H9 (cell line): ENCODE results near the gene NTMT1. TPM values are rescaled to one million over a fixed set of nuclear protein-coding genes. Genes with fewer than 3 reads are reported as not detected.

Experiments
- DNase-seq: peaks from one replicate; pipeline ENCODE4 v3.0.0-alpha.2; 2017
- H2AFZ ChIP-seq: one replicate; pipeline ENCODE4 v1.6.1; 2013; ENCODE audit warnings: mild to moderate bottlenecking, low read length, control low read depth, moderate library complexity
- H2AK5ac ChIP-seq: 2 replicates; pipeline ENCODE4 v1.6.1; 2013; ENCODE audit warnings: low read length, control low read depth, mixed read lengths; ENCODE audit not compliant: insufficient read length
- H2BK120ac ChIP-seq: one replicate; pipeline ENCODE4 v1.6.1; 2013; ENCODE audit warnings: low read depth, mild to moderate bottlenecking, low read length, control low read depth, inconsistent platforms; ENCODE audit not compliant: poor library complexity, severe bottlenecking
- H2BK12ac ChIP-seq: 2 replicates; pipeline ENCODE4 v1.6.1; 2013; ENCODE audit warnings: low read length, control low read depth, mixed read lengths, low read depth; ENCODE audit not compliant: insufficient read length
- H2BK15ac ChIP-seq: 2 replicates; pipeline ENCODE4 v1.6.1; 2013; ENCODE audit warnings: low read depth, low read length, control low read depth
- H2BK20ac ChIP-seq: one replicate; pipeline ENCODE4 v1.6.1; 2013; ENCODE audit warnings: low read depth, mild to moderate bottlenecking, low read length, control low read depth, inconsistent platforms; ENCODE audit not compliant: poor library complexity, severe bottlenecking
- H2BK5ac ChIP-seq: 2 replicates; pipeline ENCODE4 v1.6.1; 2013; ENCODE audit warnings: low read length, control low read depth, mixed read lengths; ENCODE audit not compliant: insufficient read length
- H3K14ac ChIP-seq: 2 replicates; pipeline ENCODE4 v1.6.1; 2013; ENCODE audit warnings: low read length, control low read depth; ENCODE audit not compliant: insufficient read depth
- H3K18ac ChIP-seq: 2 replicates; pipeline ENCODE4 v1.6.1; 2013; ENCODE audit warnings: low read depth, mild to moderate bottlenecking, mixed read lengths, low read length, control low read depth; ENCODE audit not compliant: insufficient read length
- H3K23ac ChIP-seq: 2 replicates; pipeline ENCODE4 v1.6.1; 2013; ENCODE audit warnings: low read length, control low read depth, mixed read lengths, low read depth; ENCODE audit not compliant: insufficient read length
- H3K23me2 ChIP-seq: 2 replicates; pipeline ENCODE4 v1.6.1; 2013; ENCODE audit warnings: low read depth, mild to moderate bottlenecking, mixed read lengths, low read length, control low read depth; ENCODE audit not compliant: insufficient read length, poor library complexity, severe bottlenecking
- H3K27ac ChIP-seq: 2 replicates; pipeline ENCODE4 v1.5.1; 2013; ENCODE audit warnings: low read length, control low read depth, mixed read lengths, low read depth; ENCODE audit not compliant: insufficient read length
- H3K27me3 ChIP-seq: 2 replicates; pipeline ENCODE4 v1.6.1; 2013; ENCODE audit warnings: low read length, control low read depth, inconsistent platforms; ENCODE audit not compliant: insufficient read depth
- H3K4ac ChIP-seq: 2 replicates; pipeline ENCODE4 v1.6.1; 2013; ENCODE audit warnings: low read depth, mild to moderate bottlenecking, control low read depth, inconsistent platforms, low read length, moderate library complexity
- H3K4me1 ChIP-seq: 2 replicates; pipeline ENCODE4 v1.6.1; 2013; ENCODE audit warnings: low read length, control low read depth, inconsistent platforms; ENCODE audit not compliant: insufficient read depth
- H3K4me2 ChIP-seq: 2 replicates; pipeline ENCODE4 v1.6.1; 2013; ENCODE audit warnings: low read length, control low read depth, mixed read lengths; ENCODE audit not compliant: insufficient read length, insufficient read depth
- H3K56ac ChIP-seq: 2 replicates; pipeline ENCODE4 v1.6.1; 2013; ENCODE audit warnings: low read depth, mild to moderate bottlenecking, mixed read lengths, low read length, control low read depth; ENCODE audit not compliant: insufficient read length
- H3K79me1 ChIP-seq: 2 replicates; pipeline ENCODE4 v1.6.1; 2013; ENCODE audit warnings: low read depth, mild to moderate bottlenecking, moderate library complexity, low read length, control low read depth, inconsistent platforms; ENCODE audit not compliant: insufficient read depth, poor library complexity, severe bottlenecking
- H3K79me2 ChIP-seq: 2 replicates; pipeline ENCODE4 v1.6.1; 2013; ENCODE audit warnings: low read length, control low read depth, inconsistent platforms; ENCODE audit not compliant: insufficient read depth
- H3K9ac ChIP-seq: 2 replicates; pipeline ENCODE4 v1.6.1; 2013; ENCODE audit warnings: low read length, control low read depth, mixed read lengths; ENCODE audit not compliant: insufficient read length; ENCODE audit errors: extremely low read depth
- H3K9me3 ChIP-seq: one replicate; pipeline ENCODE4 v1.6.1; 2013; ENCODE audit warnings: low read depth, low read length, inconsistent platforms; ENCODE audit not compliant: control insufficient read depth
- H3T11ph ChIP-seq: one replicate; pipeline ENCODE4 v1.6.1; 2013; ENCODE audit warnings: mild to moderate bottlenecking, low read length, control low read depth, inconsistent platforms
- H4K20me1 ChIP-seq: one replicate; pipeline ENCODE4 v1.6.1; 2013; ENCODE audit not compliant: control insufficient read depth, insufficient read length, insufficient read depth
- H4K5ac ChIP-seq: 2 replicates; pipeline ENCODE4 v1.6.1; 2013; ENCODE audit warnings: low read depth, mild to moderate bottlenecking, mixed read lengths, low read length, control low read depth; ENCODE audit not compliant: insufficient read length
- H4K8ac ChIP-seq: replicated peaks from 2 replicates; pipeline ENCODE4 v1.6.1; 2013; ENCODE audit warnings: low read length, control low read depth, mixed read lengths, low read depth; ENCODE audit not compliant: insufficient read length
- H4K91ac ChIP-seq: 2 replicates; pipeline ENCODE4 v1.6.1; 2013; ENCODE audit warnings: low read depth, mild to moderate bottlenecking, moderate library complexity, mixed read lengths, low read length, control low read depth; ENCODE audit not compliant: insufficient read length
- H3K27ac Mint-ChIP-seq, 3 experiments: 2 replicates in 2 of 3; 3 replicates in 1 of 3; pipeline ENCODE4 v1.8.0; 2020 to 2021; ENCODE audit warnings: mixed read lengths in 3 of 3, mild to moderate bottlenecking in 1 of 3, moderate library complexity in 1 of 3
- H3K27me3 Mint-ChIP-seq: 2 replicates; pipeline ENCODE4 v1.8.0; 2021; ENCODE audit warnings: low read depth, mild to moderate bottlenecking, moderate library complexity, mixed read lengths
- H3K36me3 Mint-ChIP-seq, 3 experiments: 2 replicates in 2 of 3; 3 replicates in 1 of 3; pipeline ENCODE4 v1.8.0; 2020 to 2021; ENCODE audit warnings: low read depth in 3 of 3, mixed read lengths in 3 of 3; ENCODE audit not compliant: insufficient read depth in 1 of 3
- H3K4me1 Mint-ChIP-seq, 2 experiments: 2 replicates each; pipeline ENCODE4 v1.8.0; 2020; ENCODE audit warnings: mixed read lengths in 2 of 2
- H3K4me3 Mint-ChIP-seq, 2 experiments: 2 replicates in 1 of 2; 3 replicates in 1 of 2; pipeline ENCODE4 v1.8.0; 2020 to 2021; ENCODE audit warnings: mild to moderate bottlenecking in 2 of 2, mixed read lengths in 2 of 2, moderate library complexity in 1 of 2
- H3K9me3 Mint-ChIP-seq, 2 experiments: 2 replicates in 1 of 2; 3 replicates in 1 of 2; pipeline ENCODE4 v1.8.0; 2020; ENCODE audit warnings: mild to moderate bottlenecking in 2 of 2, mixed read lengths in 2 of 2, moderate library complexity in 1 of 2
- WGBS: extraction: QIAGEN DNeasy Blood & Tissue Kit; methylation state at CpG from one replicate; pipeline ENCODE4 v1.1.7; 2013; ENCODE audit warnings: missing lambda C conversion rate, low lambda C conversion rate, mixed read lengths; ENCODE audit not compliant: insufficient read length; ENCODE audit errors: extremely low coverage; 5-methylcytosine and 5-hydroxymethylcytosine counted together
- total RNA-seq: library from RNA; stranded (reverse); gene quantifications from 2 replicates; pipeline ENCODE4 v1.2.1, GENCODE V29; 2021
- TF ChIP-seq, protein P1 (sequence below): fragments of 200-600 bp; sonication (generic); conservative IDR thresholded peaks from 3 replicates; pipeline ENCODE4 v1.8.0; 2021; ENCODE audit warnings: antibody characterized with exemption, mild to moderate bottlenecking

Gene NTMT1
- total RNA-seq, 1 experiment from 2014 or later: 57.9 TPM

GRCh38 chr9:129643706-129644105 lies 17.7 kb downstream of the NTMT1 start:
- H3K9ac ChIP-seq: no peak overlapping the region
- no peaks in the 10 kb centered on the region; the same call in 1 of the 2 replicates for H3K27me3 Mint-ChIP-seq
- H4K91ac ChIP-seq: no peak overlapping the region
- H3K9me3 Mint-ChIP-seq: no peaks in the 10 kb centered on the region; a peak in 2 of 5 replicates
- no peak overlapping the region for H3K56ac ChIP-seq
- no peak overlapping the region for H4K8ac ChIP-seq
- no peak overlapping the region for H3K18ac ChIP-seq
- H3K4me1 Mint-ChIP-seq: peaks cover 7 to 17% of the 10 kb centered on the region in 2 experiments
- no peak overlapping the region for H3T11ph ChIP-seq
- H3K27ac Mint-ChIP-seq: no peak overlapping the region
- no peak overlapping the region for H2BK20ac ChIP-seq
- no peak overlapping the region for H2BK5ac ChIP-seq
- H3K23ac ChIP-seq: no peak overlapping the region
- no peak overlapping the region for H4K5ac ChIP-seq
- H3K23me2 ChIP-seq: peaks cover 12% of the 10 kb centered on the region
- WGBS: no CpG with 5 or more reads among the region's 10 CpGs
- TF ChIP-seq, protein P1, sequence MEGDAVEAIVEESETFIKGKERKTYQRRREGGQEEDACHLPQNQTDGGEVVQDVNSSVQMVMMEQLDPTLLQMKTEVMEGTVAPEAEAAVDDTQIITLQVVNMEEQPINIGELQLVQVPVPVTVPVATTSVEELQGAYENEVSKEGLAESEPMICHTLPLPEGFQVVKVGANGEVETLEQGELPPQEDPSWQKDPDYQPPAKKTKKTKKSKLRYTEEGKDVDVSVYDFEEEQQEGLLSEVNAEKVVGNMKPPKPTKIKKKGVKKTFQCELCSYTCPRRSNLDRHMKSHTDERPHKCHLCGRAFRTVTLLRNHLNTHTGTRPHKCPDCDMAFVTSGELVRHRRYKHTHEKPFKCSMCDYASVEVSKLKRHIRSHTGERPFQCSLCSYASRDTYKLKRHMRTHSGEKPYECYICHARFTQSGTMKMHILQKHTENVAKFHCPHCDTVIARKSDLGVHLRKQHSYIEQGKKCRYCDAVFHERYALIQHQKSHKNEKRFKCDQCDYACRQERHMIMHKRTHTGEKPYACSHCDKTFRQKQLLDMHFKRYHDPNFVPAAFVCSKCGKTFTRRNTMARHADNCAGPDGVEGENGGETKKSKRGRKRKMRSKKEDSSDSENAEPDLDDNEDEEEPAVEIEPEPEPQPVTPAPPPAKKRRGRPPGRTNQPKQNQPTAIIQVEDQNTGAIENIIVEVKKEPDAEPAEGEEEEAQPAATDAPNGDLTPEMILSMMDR: no peak
- DNase-seq: no peak
- no peaks in the 10 kb centered on the region for H4K20me1 ChIP-seq
- no peak overlapping the region for H2BK120ac ChIP-seq
- no peak overlapping the region for H2AK5ac ChIP-seq
- H3K36me3 Mint-ChIP-seq: peaks cover 0 to 3% (median 0%) of the 10 kb centered on the region in 3 experiments; a peak in 2 of 7 replicates
- no peak overlapping the region for H3K27ac ChIP-seq
- no peak overlapping the region for H3K4ac ChIP-seq
- no peak overlapping the region for H3K4me2 ChIP-seq
- H3K27me3 ChIP-seq: no peaks in the 10 kb centered on the region
- H3K79me2 ChIP-seq: peaks cover 3% of the 10 kb centered on the region; the same call in 1 of the 2 replicates
- H3K14ac ChIP-seq: no peak overlapping the region
- H3K4me3 Mint-ChIP-seq: no peak overlapping the region
- no peaks in the 10 kb centered on the region for H3K9me3 ChIP-seq
- no peak overlapping the region for H2AFZ ChIP-seq
- no peak overlapping the region for H2BK15ac ChIP-seq
- H2BK12ac ChIP-seq: no peak overlapping the region
- no peaks in the 10 kb centered on the region for H3K4me1 ChIP-seq
- peaks cover 11% of the 10 kb centered on the region for H3K79me1 ChIP-seq
